ENCODE data around the gene ITPKB.
"Not testable (repeated sequence)": the region's sequence is repeated elsewhere in the genome, so short reads cannot be mapped to it uniquely, and the experiment has no call there.

ITPKB gene

GRCh38 chr1:226722240-226722900 lies 16.7 kb downstream of the ITPKB start:
- H3K9ac ChIP-seq (ENCODE audit: low read length in 5 of 5) = no peak overlapping the region
- peaks cover 16 to 63% (median 47%) of the 10 kb centered on the region in 5 donors for H3K4me1 ChIP-seq (ENCODE audit: control insufficient read depth in 5 of 5, insufficient read depth in 5 of 5, low read length in 5 of 5)
- no peaks in the 10 kb centered on the region for H3K9me3 ChIP-seq (ENCODE audit: control insufficient read depth in 5 of 5, low read length in 5 of 5)
- H3K27ac ChIP-seq (ENCODE audit: low read depth, low read length) = peak overlapping the region; percentile 37
- H3K36me3 ChIP-seq (ENCODE audit: control insufficient read depth in 5 of 5, insufficient read depth in 5 of 5, low read length in 5 of 5) = peaks cover 0 to 19% (median 14%) of the 10 kb centered on the region in 5 donors
- no peak overlapping the region for H3K4me3 ChIP-seq (ENCODE audit: low read depth in 1 of 5, low read length in 5 of 5)
- no peaks in the 10 kb centered on the region for H3K27me3 ChIP-seq (ENCODE audit: control insufficient read depth in 5 of 5, insufficient read depth in 4 of 5, low read length in 5 of 5)

- Histone ChIP-seq H3K36me3 (ENCODE audit: control insufficient read depth in 5 of 5, insufficient read depth in 5 of 5, low read length in 5 of 5) (peaks cover 0 to 19% (median 8%) of the 10 kb centered on the region in 5 donors), H3K4me1 (ENCODE audit: control insufficient read depth in 5 of 5, insufficient read depth in 5 of 5, low read length in 5 of 5) (peaks cover 13 to 54% (median 47%) of the 10 kb centered on the region in 5 donors)
- H3K27me3 ChIP-seq (ENCODE audit: control insufficient read depth in 5 of 5, insufficient read depth in 4 of 5, low read length in 5 of 5); H3K27ac ChIP-seq (ENCODE audit: low read depth, low read length); H3K9me3 ChIP-seq (ENCODE audit: control insufficient read depth in 5 of 5, low read length in 5 of 5); H3K9ac ChIP-seq (ENCODE audit: low read length in 5 of 5); H3K4me3 ChIP-seq (ENCODE audit: low read depth in 1 of 5, low read length in 5 of 5): not testable (repeated sequence)
Measured at GRCh38 chr1:226720574-226720973, 18.5 kb downstream of the ITPKB start.

GRCh38 chr1:226719596-226720387 lies 19.3 kb downstream of the ITPKB start:
- Histone ChIP-seq H3K27ac (ENCODE audit: low read depth, low read length) (no peak overlapping the region), H3K9ac (ENCODE audit: low read length in 5 of 5) (peak overlapping the region in 1 of 5 donors; percentile 24), H3K36me3 (ENCODE audit: control insufficient read depth in 5 of 5, insufficient read depth in 5 of 5, low read length in 5 of 5) (peaks cover 0 to 16% (median 8%) of the 10 kb centered on the region in 5 donors), H3K9me3 (ENCODE audit: control insufficient read depth in 5 of 5, low read length in 5 of 5) (no peaks in the 10 kb centered on the region), H3K27me3 (ENCODE audit: control insufficient read depth in 5 of 5, insufficient read depth in 4 of 5, low read length in 5 of 5) (no peaks in the 10 kb centered on the region), H3K4me3 (ENCODE audit: low read depth in 1 of 5, low read length in 5 of 5) (no peak overlapping the region), H3K4me1 (ENCODE audit: control insufficient read depth in 5 of 5, insufficient read depth in 5 of 5, low read length in 5 of 5) (peaks cover 9 to 46% (median 39%) of the 10 kb centered on the region in 5 donors)

- peaks cover 0 to 10% (median 4%) of the 10 kb centered on the region in 5 donors for H3K36me3 ChIP-seq (ENCODE audit: control insufficient read depth in 5 of 5, insufficient read depth in 5 of 5, low read length in 5 of 5)
- peak overlapping the region in 2 of 5 donors; percentile 23 to 39 for H3K9ac ChIP-seq (ENCODE audit: low read length in 5 of 5)
- no peaks in the 10 kb centered on the region for H3K9me3 ChIP-seq (ENCODE audit: control insufficient read depth in 5 of 5, low read length in 5 of 5)
- no peak overlapping the region for H3K4me3 ChIP-seq (ENCODE audit: low read depth in 1 of 5, low read length in 5 of 5)
- H3K27ac ChIP-seq (ENCODE audit: low read depth, low read length) = no peak overlapping the region
- H3K4me1 ChIP-seq (ENCODE audit: control insufficient read depth in 5 of 5, insufficient read depth in 5 of 5, low read length in 5 of 5) = peaks cover 0 to 39% (median 20%) of the 10 kb centered on the region in 5 donors
- no peaks in the 10 kb centered on the region for H3K27me3 ChIP-seq (ENCODE audit: control insufficient read depth in 5 of 5, insufficient read depth in 4 of 5, low read length in 5 of 5)
Measured at GRCh38 chr1:226717256-226717909, 21.7 kb downstream of the ITPKB start.

- H3K4me3 ChIP-seq (ENCODE audit: low read depth in 1 of 5, low read length in 5 of 5) = no peak overlapping the region
- H3K9ac ChIP-seq (ENCODE audit: low read length in 5 of 5) = no peak overlapping the region
- no peaks in the 10 kb centered on the region for H3K27me3 ChIP-seq (ENCODE audit: control insufficient read depth in 5 of 5, insufficient read depth in 4 of 5, low read length in 5 of 5)
- no peaks in the 10 kb centered on the region for H3K9me3 ChIP-seq (ENCODE audit: control insufficient read depth in 5 of 5, low read length in 5 of 5)
- H3K27ac ChIP-seq (ENCODE audit: low read depth, low read length) = no peak overlapping the region
- peaks cover 0 to 5% (median 2%) of the 10 kb centered on the region in 5 donors for H3K36me3 ChIP-seq (ENCODE audit: control insufficient read depth in 5 of 5, insufficient read depth in 5 of 5, low read length in 5 of 5)
- H3K4me1 ChIP-seq (ENCODE audit: control insufficient read depth in 5 of 5, insufficient read depth in 5 of 5, low read length in 5 of 5) = peaks cover 0 to 45% (median 16%) of the 10 kb centered on the region in 5 donors
Measured at GRCh38 chr1:226716577-226716976, 22.5 kb downstream of the ITPKB start.

GRCh38 chr1:226714148-226714547 lies 24.9 kb downstream of the ITPKB start:
- peak overlapping the region; percentile 39 for H3K27ac ChIP-seq (ENCODE audit: low read depth, low read length)
- H3K9me3 ChIP-seq (ENCODE audit: control insufficient read depth in 5 of 5, low read length in 5 of 5) = no peaks in the 10 kb centered on the region
- peaks cover 0 to 5% (median 0%) of the 10 kb centered on the region in 5 donors for H3K36me3 ChIP-seq (ENCODE audit: control insufficient read depth in 5 of 5, insufficient read depth in 5 of 5, low read length in 5 of 5)
- peaks cover 0 to 62% (median 34%) of the 10 kb centered on the region in 5 donors for H3K4me1 ChIP-seq (ENCODE audit: control insufficient read depth in 5 of 5, insufficient read depth in 5 of 5, low read length in 5 of 5)
- H3K4me3 ChIP-seq (ENCODE audit: low read depth in 1 of 5, low read length in 5 of 5) = no peak overlapping the region
- no peaks in the 10 kb centered on the region for H3K27me3 ChIP-seq (ENCODE audit: control insufficient read depth in 5 of 5, insufficient read depth in 4 of 5, low read length in 5 of 5)
- H3K9ac ChIP-seq (ENCODE audit: low read length in 5 of 5) = no peak overlapping the region

- H3K27ac ChIP-seq (ENCODE audit: low read depth, low read length) = peak overlapping the region; percentile 39
Measured at GRCh38 chr1:226712742-226713419, 26.2 kb downstream of the ITPKB start.

GRCh38 chr1:226711976-226712741 lies 26.9 kb downstream of the ITPKB start:
- H3K27me3 ChIP-seq (ENCODE audit: control insufficient read depth in 5 of 5, insufficient read depth in 4 of 5, low read length in 5 of 5) = no peaks in the 10 kb centered on the region
- H3K4me1 ChIP-seq (ENCODE audit: control insufficient read depth in 5 of 5, insufficient read depth in 5 of 5, low read length in 5 of 5) = peaks cover 0 to 70% (median 37%) of the 10 kb centered on the region in 5 donors
- H3K9me3 ChIP-seq (ENCODE audit: control insufficient read depth in 5 of 5, low read length in 5 of 5) = no peaks in the 10 kb centered on the region
- H3K27ac ChIP-seq (ENCODE audit: low read depth, low read length) = peak overlapping the region; percentile 27
- no peak overlapping the region for H3K9ac ChIP-seq (ENCODE audit: low read length in 5 of 5)
- peaks cover 0 to 4% (median 0%) of the 10 kb centered on the region in 5 donors for H3K36me3 ChIP-seq (ENCODE audit: control insufficient read depth in 5 of 5, insufficient read depth in 5 of 5, low read length in 5 of 5)
- peak overlapping the region in 1 of 5 donors; percentile 13 for H3K4me3 ChIP-seq (ENCODE audit: low read depth in 1 of 5, low read length in 5 of 5)

More at GRCh38 chr1:226712742-226713419, 26.2 kb downstream of the ITPKB start:
- H3K27me3 ChIP-seq (ENCODE audit: control insufficient read depth in 5 of 5, insufficient read depth in 4 of 5, low read length in 5 of 5) = no peaks in the 10 kb centered on the region
- H3K4me1 ChIP-seq (ENCODE audit: control insufficient read depth in 5 of 5, insufficient read depth in 5 of 5, low read length in 5 of 5) = peaks cover 0 to 74% (median 41%) of the 10 kb centered on the region in 5 donors
- no peak overlapping the region for H3K9ac ChIP-seq (ENCODE audit: low read length in 5 of 5)
- H3K4me3 ChIP-seq (ENCODE audit: low read depth in 1 of 5, low read length in 5 of 5) = peak overlapping the region in 1 of 5 donors; percentile 13
- no peaks in the 10 kb centered on the region for H3K9me3 ChIP-seq (ENCODE audit: control insufficient read depth in 5 of 5, low read length in 5 of 5)
- H3K36me3 ChIP-seq (ENCODE audit: control insufficient read depth in 5 of 5, insufficient read depth in 5 of 5, low read length in 5 of 5) = peaks cover 0 to 3% (median 0%) of the 10 kb centered on the region in 5 donors

- peaks cover 0 to 67% (median 37%) of the 10 kb centered on the region in 5 donors for H3K4me1 ChIP-seq (ENCODE audit: control insufficient read depth in 5 of 5, insufficient read depth in 5 of 5, low read length in 5 of 5)
Measured at GRCh38 chr1:226710501-226710900, 28.6 kb downstream of the ITPKB start.

More at GRCh38 chr1:226710501-226710900, 28.6 kb downstream of the ITPKB start:
- no peaks in the 10 kb centered on the region for H3K9me3 ChIP-seq (ENCODE audit: control insufficient read depth in 5 of 5, low read length in 5 of 5)
- no peak overlapping the region for H3K4me3 ChIP-seq (ENCODE audit: low read depth in 1 of 5, low read length in 5 of 5)
- peaks cover 0 to 8% (median under 1%) of the 10 kb centered on the region in 5 donors for H3K36me3 ChIP-seq (ENCODE audit: control insufficient read depth in 5 of 5, insufficient read depth in 5 of 5, low read length in 5 of 5)
- H3K9ac ChIP-seq (ENCODE audit: low read length in 5 of 5) = no peak overlapping the region
- no peak overlapping the region for H3K27ac ChIP-seq (ENCODE audit: low read depth, low read length)
- H3K27me3 ChIP-seq (ENCODE audit: control insufficient read depth in 5 of 5, insufficient read depth in 4 of 5, low read length in 5 of 5) = no peaks in the 10 kb centered on the region

Measured in subcutaneous abdominal adipose tissue (tissue), 5 donors.